ENCODE measurements around the gene GLS.
A peak's percentile ranks its signal among the peaks of the same experiment; 100 is the strongest.
"Not testable (repeated sequence)": the region's sequence is repeated elsewhere in the genome, so short reads cannot be mapped to it uniquely, and the experiment has no call there.

GLS gene

GRCh38 chr2:190938771-190939335, 58.2 kb downstream of the GLS start:
- DNase-seq = no peak

GRCh38 chr2:190940454-190940853, 59.8 kb downstream of the GLS start:
- no peak for DNase-seq

GRCh38 chr2:190941571-190941970, 61.0 kb downstream of the GLS start:
- no peak for DNase-seq

GRCh38 chr2:190942697-190943096, 62.1 kb downstream of the GLS start:
- no peak for DNase-seq

- DNase-seq = no peak
These were observed 63.1 kb downstream of the GLS start for GRCh38 chr2:190943706-190944105.

GRCh38 chr2:190947141-190947540, 66.5 kb downstream of the GLS start:
- no peak for DNase-seq

GRCh38 chr2:190947711-190948251, 67.2 kb downstream of the GLS start:
- peak; percentile 53 to 71 for DNase-seq

- no peak for DNase-seq
These were observed 68.0 kb downstream of the GLS start for GRCh38 chr2:190948671-190949070.

GRCh38 chr2:190950566-190950991, 70.0 kb downstream of the GLS start:
- no peak for DNase-seq

- DNase-seq = no peak
These were observed 72.6 kb downstream of the GLS start for GRCh38 chr2:190953257-190953656.

GRCh38 chr2:190959911-190960788, 79.5 kb downstream of the GLS start:
- no peak for DNase-seq

- DNase-seq = not testable (repeated sequence)
These were observed 80.5 kb downstream of the GLS start for GRCh38 chr2:190961117-190961516.

- DNase-seq = no peak
These were observed 81.4 kb downstream of the GLS start for GRCh38 chr2:190961918-190962487.

GRCh38 chr2:190963088-190963487, 82.5 kb downstream of the GLS start:
- DNase-seq = no peak

GRCh38 chr2:190964170-190964795, 83.7 kb downstream of the GLS start:
- DNase-seq = no peak

- no peak for DNase-seq
These were observed 85.1 kb downstream of the GLS start for GRCh38 chr2:190965580-190966222.

GRCh38 chr2:190968522-190968921, 87.9 kb downstream of the GLS start:
- DNase-seq = no peak

GRCh38 chr2:190970160-190970559, 89.5 kb downstream of the GLS start:
- DNase-seq = no peak

GRCh38 chr2:190970873-190971506, 90.4 kb downstream of the GLS start:
- peak; percentile 49 to 60 for DNase-seq

GRCh38 chr2:190972213-190972612, 91.6 kb downstream of the GLS start:
- no peak for DNase-seq

- DNase-seq = no peak
These were observed 92.2 kb downstream of the GLS start for GRCh38 chr2:190972846-190973245.

GRCh38 chr2:190973262-190973661, 92.6 kb downstream of the GLS start:
- no peak for DNase-seq

All from AML-193 (cell line).